Measurements from ENCODE around the gene CAMK1.

DNA sequence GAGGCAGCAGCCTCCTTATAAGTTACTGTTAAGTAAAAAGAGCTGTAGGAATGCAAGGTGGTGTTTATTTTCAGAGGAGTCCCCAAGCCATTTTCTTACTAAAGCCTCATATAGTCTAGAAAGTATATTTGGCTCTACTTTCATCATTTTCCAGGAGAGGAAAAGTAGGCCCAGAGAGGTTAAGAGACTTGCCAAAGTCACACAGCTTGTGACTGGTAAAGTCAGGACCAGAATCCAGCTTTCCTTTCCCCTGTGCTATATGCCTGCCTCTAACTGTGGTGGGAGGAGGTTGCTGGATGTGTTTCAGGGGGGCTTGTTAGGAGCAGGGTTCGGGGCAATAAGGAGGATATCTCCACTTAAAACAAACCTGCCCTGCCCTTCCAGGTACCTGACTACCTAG is 27.2 kb downstream of the CAMK1 start:
- TF ChIP-seq CTCF (IDR thresholded peaks at IDR 0.05; ENCODE audit: low read depth, low read length) = no peak
- no peak for TF ChIP-seq POLR2A (IDR thresholded peaks at IDR 0.05; ENCODE audit: extremely low read depth, insufficient read length)
- no peak for TF ChIP-seq MYC (IDR thresholded peaks at IDR 0.05; ENCODE audit: low read depth, low read length)
